Raji (cell line): ENCODE data around the gene HOXB2.

Experiments
- POLR2A ChIP-seq: IDR thresholded peaks from 2 replicates; pipeline ENCODE4 v1.6.1; 2011; ENCODE audit warnings: low read depth, low read length, control low read depth; ENCODE audit not compliant: insufficient read depth

Gene HOXB2

DNA sequence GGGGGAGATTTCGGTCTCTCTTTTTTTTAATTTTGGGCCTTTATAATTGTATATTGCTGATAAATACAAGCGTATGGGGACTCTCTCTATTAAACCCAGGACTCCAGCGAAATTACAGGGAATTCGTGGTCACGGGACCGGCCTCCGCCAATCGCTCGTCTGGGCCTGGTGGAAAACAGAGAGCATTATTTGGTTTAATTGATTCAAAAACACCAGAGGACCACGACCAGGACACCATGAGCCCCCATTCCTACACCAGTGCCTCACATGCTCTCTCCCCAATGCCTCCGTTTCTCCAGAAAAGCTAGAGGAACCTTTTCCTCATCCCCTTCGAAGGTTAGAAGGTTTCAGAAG, at the start of gene HOXB2:
Gene HOXB2, minus strand, starts transcription at position 88 of the 354 bp plus-strand sequence. CDS start 198 bp downstream, outside the sequence.
- no peak for TF ChIP-seq POLR2A

DNA sequence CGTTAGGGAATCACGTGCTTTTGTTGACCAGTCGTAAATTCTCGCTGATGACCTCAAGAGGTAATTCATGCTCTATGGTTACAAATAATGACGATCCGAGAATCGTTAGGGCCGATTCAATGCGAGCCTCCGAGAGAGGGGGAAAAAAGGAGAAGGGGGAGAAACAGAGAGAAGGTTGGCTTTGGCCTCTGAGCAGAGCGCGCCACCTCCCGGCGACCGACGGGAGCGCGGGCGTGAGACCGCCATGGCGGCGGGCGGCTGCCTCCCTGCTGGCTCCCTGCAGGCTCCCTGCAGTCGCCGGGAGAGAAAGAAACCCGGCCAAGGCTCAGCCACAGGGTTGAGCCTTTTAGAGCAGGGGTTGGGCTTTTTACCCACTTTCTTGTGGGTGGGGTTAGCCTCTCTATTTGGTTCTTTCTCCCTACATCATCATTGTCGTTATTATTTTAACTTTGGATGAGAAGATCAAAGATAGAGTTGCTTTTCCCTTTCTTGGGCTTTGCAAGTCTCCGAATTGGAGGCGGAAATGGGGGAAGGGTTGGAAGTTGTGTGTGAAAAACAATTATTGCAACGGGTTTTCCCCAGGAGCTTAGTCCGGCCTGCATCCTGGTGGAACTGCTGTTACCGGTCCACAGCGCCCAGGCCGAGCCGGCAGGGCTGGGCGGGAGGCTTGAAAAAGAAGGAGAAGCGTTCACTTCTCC, 49.1 kb upstream of the HOXB2 start:
- no peak for TF ChIP-seq POLR2A

DNA sequence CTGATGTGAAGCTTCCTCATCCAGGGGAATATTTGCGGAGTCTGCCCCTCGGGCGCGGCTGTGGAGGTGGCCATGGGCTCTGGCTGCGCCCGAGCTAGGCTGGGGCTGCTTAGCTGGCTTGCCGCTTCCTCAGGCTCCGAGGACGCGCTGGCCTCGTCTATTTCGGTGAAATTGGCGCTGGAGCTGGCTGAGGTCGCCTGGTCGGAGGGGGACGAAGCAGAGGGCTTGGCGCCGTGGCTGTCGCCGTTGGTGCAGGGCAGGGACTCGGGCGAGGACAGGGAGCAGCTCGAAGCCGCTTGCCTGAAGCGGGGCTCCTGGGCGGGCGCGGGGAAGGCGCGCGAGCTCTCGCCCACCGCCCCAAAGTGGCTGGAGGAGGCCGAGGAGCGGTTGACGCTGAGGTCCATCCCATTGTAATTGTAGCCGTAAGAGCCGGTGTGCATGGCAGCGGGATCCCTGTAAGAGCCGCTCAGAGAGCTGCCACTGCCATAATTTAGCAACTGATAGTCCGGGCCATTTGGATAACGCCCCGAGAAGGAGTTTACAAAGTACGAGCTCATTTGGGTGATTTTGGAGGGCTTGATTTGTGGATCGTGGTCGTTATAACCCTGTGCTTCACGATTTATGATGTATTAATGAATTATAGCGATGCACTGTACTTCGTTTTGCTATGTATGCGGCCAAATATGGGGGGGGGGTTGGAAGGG, 48.4 kb upstream of the HOXB2 start, which contains the start of gene HOXB5:
Gene HOXB5, minus strand, starts transcription at position 654 of the 704 bp plus-strand sequence. Its CDS starts 97 bp downstream, at position 557.
- no peak for TF ChIP-seq POLR2A

DNA sequence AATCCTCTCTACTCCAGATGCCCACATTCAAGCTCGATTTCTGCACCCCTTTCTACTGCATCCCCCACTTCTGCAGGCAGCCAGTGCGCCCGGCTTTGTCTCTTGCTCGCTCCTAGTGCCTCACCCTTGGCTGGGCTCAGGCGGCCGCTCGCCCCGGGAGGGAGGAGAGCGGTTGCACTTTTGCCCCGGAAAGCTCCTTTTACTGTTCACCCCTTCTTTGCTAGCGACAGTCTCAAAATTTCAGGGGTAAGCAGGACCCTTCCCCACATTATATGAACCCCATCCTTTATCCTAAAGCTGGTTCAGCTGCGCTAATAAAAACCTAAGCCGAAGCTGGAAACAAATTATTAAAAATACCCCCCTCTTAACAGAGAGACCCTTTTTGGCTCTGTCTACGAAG, 47.7 kb upstream of the HOXB2 start:
- no peak for TF ChIP-seq POLR2A

DNA sequence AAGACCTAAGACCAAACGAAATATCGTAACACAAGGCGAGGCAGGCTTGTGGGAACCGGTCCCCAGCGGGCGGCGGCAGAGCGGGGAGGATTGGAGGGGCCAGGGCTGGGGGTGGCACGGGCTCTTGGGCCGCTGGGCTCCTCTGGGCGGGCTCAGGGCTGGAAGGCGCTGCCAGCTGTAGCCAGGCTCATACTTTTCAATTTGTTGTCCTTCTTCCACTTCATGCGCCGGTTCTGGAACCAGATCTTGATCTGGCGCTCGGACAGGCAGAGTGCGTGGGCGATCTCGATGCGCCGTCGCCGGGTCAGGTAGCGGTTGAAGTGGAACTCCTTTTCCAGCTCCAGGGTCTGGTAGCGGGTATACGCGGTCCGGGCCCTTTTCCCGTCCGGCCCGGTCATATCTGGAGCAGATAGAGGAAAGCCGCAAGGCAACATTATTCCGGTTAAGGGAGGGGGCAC, 47.2 kb upstream of the HOXB2 start:
- TF ChIP-seq POLR2A, result no peak

DNA sequence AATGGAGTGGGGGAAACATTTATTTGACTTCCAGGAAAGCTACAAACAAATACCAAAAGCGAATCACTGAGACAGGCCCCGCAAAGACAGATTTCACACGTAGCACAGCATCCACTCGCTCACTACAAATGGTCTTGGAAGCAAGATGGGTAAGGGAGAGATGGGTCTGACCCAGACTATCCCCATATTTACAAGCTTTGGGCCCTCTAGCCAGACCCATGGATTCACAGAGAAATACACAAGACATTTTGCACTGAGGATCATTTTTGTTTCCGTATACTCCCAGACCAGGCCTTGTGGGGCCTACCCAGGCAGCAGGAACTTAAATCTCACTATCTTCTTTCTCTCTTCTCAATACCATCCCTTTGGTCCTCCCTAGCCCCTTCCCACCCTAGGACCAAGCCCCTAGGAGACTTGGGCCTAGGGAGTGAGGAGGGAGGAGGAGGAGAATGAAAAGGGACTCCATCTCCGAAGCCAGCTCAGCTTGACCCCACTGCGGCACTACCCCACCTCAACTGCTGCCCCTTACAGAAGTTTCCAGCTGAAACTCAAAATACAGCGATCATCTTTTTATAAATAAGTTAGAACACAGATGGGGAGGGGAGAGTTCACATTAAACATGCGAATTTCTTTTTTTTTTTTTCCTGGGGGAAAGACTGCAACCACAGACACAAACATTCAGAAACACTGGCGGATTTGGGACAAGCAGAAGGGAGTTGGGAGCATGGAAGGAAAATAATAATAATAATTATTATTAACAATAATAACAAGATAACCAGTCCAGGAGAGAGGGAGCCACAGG, 46.5 kb upstream of the HOXB2 start:
- TF ChIP-seq POLR2A, result no peak

DNA sequence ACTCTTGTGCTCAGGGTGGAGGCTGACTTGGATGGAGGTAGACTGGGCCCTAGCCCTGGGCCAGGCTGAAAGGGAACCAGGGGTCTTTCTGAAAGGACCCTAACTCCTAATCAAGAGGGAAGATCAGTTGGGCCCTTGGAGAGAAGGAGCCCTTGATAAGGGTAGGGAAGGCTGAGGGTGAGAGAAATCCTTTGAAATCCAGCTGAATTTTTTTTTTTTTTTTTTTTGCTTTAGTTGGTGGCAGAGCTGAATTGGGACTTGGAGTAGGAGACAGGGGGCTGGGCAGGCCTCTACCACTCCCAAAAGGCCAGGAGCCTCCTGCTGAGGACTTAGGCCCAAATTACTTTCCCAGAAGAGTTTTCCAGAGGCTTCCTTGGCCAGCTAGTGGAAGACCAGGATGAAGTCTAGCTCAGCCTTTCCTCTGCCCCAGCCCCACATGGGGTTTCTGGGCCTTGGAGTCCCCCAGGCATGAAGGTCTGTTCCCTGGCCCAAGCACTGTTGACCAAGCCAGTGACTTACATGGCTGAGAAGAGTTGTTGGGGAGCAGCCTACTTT, 45.8 kb upstream of the HOXB2 start:
- TF ChIP-seq POLR2A, result no peak

DNA sequence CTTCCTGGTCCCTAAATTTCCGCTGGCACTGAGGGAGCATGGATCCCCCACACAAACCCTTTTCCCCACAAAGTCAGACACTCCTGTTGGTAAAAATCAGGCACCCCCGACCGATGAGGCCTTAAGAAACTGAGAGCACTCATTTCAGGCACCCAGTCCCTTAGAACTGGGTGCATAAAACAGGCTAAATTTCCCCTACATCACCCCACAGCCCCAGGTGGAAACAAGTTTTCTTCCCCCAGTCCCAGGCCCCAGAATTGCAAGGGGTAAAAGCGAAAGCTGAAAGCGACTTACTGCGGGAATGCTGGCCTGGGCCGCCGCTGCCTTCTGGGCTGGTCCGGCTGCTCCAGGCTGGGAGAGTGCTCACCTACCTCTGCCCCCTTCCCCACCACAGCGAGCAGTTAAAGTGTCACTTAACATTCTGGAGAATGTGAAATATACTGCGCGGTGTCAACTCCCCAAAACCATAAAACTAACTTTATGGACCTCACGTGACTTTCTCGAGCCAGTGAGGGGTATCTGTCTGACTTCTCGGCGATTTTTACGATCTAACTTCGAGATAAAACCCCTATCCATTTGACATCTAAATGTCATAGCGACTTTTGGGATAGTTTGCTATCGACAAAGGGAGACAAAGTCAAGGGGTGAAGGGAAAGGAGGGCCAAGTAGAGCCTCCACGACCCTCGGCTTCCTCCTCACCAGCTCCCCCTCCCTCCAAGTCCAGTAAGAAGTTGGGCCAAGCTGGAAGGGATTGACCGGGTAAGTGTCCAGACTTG, 45.1 kb upstream of the HOXB2 start, which contains the start of gene HOXB3:
Gene HOXB3, minus strand, starts transcription at position 411 of the 776 bp plus-strand sequence. CDS start 37,767 bp downstream, outside the sequence.
- no peak for TF ChIP-seq POLR2A

DNA sequence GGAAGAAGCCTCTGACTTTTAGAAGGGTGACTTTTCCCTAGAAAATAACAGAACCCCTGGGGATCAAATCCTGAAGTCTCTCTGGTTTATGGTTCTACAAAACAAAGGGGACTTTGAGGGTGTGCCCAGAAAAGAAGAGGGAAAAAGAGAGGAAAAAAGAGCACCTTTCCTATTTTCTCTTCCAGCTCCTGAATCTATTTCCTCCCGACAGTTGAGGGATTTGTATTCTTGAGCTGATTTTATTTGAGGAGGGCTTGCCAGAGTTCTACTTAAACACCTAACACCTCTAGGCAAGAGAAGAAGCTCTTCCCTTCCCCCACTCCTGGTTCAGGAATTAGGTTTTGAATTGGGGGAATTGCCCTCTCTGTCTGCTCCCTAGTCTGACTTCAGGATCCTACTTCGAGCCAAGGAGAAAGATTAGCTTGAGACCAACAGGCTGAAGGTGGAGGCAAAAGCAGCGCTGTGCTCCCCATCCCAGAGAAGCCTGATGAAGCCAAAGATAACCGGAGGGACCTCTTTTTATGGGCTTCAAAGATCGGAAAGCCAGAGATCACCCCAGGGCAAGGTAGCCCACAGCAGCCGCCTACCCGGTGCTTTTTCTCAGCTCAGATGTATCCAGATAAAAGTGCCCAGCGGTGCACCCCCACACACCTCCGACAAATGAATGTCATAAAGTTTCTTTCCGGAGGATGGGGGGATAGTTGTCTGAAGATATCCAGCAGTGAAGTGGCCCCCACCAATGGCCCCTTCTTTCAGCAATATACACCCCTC, 44.3 kb upstream of the HOXB2 start:
- no peak for TF ChIP-seq POLR2A

DNA sequence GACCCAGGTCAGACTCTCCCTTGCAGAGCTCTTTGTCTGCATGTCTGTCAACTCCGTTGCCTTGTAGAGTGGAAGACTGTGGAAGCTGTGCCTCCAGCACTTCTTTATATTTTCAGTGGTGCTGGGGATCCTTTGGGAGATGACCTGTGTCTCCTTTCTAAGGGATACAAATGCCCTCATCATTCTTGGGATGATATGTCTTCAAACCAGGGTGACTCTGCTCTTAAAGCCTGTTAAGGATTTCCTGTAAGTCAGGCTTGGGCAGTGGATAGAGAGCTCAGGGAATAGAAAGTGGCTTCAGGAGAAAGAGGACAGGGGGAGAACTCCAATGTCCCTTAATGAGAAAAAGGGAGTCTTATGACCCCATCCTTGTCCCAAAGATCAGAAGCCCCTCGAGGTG, 43.6 kb upstream of the HOXB2 start:
- TF ChIP-seq POLR2A, result no peak

DNA sequence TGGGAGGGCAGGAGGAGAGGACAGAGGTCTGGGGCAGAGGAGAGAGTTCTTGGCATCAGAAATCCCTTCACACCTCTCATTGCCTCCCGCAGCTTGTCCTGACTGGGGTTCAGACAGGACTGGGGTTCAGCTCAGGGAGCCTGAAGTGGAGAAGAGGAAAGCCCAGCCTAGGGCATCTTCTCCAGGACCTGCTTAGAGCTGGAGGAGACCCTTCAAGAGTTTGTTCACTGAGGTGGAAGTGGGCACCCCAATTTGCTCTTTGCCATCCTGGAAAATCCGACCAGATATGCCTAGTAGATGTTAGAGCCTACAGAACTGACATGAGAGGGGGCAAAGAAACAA, 43.1 kb upstream of the HOXB2 start:
- TF ChIP-seq POLR2A, result no peak

DNA sequence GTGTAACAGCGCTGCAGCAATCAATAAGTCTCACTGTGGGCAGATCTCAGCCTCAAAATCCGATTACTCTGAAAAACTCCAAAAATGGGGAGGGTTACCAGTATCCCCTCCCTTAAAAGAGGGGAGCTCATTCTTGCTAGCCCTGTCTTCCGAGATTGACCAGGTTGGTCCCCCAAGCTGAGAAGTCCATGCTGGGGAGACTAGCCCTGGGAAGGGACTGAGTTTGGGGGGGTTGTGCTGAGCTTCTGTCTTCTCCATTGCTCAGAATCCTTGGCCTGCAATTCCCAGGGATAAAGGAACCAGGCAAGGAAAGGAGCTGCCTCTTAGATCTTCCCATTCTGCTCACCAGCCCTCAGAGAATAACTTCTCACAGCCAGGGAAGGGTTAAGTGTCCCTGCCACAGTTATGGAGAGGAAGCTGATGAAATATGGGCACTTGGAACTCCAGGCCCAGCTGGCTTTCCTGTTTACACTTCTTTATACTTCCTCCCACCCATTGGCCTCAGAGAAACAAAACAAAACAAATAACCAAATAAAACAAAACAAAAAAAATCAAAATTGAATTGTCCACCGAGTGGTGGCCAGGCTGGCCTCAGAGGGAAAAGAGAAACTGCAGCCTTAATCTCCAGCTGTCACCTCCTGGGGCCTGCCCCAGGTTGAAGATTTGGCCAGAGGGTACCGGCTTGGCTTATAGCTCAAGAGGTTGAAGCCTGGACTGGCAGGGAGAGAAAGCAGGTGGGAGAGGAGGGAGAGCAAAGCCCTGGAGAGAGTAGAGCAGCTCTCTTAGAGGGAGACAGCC, 42.6 kb upstream of the HOXB2 start:
- no peak for TF ChIP-seq POLR2A
